ENCODE measurements around the gene NME2. TPM values are rescaled to one million over a fixed set of nuclear protein-coding genes. Genes with fewer than 3 reads are reported as not detected.

NME2 gene
- 918 and 999 TPM in 2 replicates for total RNA-seq

DNA sequence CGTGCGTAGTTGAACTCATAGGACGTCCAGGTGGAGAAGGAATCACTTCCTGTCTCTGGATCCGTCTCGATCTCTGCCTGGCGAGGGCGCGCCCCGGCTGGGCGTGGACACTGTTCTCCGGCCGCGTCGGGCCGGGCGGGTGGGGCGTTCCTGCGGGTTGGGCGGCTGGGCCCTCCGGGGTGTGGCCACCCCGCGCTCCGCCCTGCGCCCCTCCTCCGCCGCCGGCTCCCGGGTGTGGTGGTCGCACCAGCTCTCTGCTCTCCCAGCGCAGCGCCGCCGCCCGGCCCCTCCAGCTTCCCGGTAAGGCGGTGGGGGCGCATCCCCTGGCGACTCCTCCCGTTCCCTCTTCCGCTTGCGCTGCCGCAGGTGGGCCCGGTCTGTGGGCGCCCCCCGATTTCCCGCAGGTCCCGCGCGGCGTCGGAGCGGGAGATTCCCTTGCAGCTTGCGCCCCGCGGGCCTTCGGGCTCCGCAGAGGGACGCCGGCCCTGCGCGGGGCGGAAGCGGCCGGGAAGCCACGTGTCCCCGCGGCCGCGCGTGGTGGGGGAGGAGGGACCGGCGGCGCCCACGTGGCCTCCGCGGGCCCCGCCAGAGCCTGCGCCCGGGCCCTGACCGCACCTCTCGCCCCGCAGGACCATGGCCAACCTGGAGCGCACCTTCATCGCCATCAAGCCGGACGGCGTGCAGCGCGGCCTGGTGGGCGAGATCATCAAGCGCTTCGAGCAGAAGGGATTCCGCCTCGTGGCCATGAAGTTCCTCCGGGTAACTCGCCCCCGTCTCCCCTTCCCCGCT is at the start of gene NME2:
TSS of gene NME2 (plus strand) at position 214 of the 789 bp plus-strand sequence. CDS start at position 634, 420 bp downstream.

GRCh38 chr17:51120739-51121619 is 45.2 kb upstream of the NME2 start, which contains the start of gene SPAG9:
SPAG9 (minus strand) TSS chr17:51120868; CDS start chr17:51120656, 212 bp downstream.

GRCh38 chr17:51153210-51154072 is 12.8 kb upstream of the NME2 start, which contains the start of gene NME1:
NME1 (plus strand) TSS chr17:51153559; CDS start chr17:51155655, 2,096 bp downstream.

Other genes with a start within 250 kb of the NME2 start
- 40.8 and 41.9 TPM in 2 replicates for gene SPAG9, start 45.5 kb upstream of the NME2 start, total RNA-seq
- gene NME1, start 12.9 kb upstream of the NME2 start, total RNA-seq: 50.1 and 74.9 TPM in 2 replicates
- 3.5 and 4.3 TPM in 2 replicates for gene MBTD1, start 93.6 kb downstream of the NME2 start, total RNA-seq
- 24.6 and 31.2 TPM in 2 replicates for gene UTP18, start 94.1 kb downstream of the NME2 start, total RNA-seq

All from pericardium fibroblast (primary cell).